Activated B cell treated with CpG ODN at 0.5 μM for 24 hours (primary cell): ENCODE measurements around the gene PECR. TPM values are rescaled to one million over a fixed set of nuclear protein-coding genes. Genes with fewer than 3 reads are reported as not detected.
"Not testable (repeated sequence)": the region's sequence is repeated elsewhere in the genome, so short reads cannot be mapped to it uniquely, and the experiment has no call there.

ENCODE experiments used
- ATAC-seq: fragments of 200-7000 bp; cut with Tn5 transposase; one replicate; pipeline ENCODE4 v1.10.0; 2021; ENCODE audit warnings: low read depth, mild to moderate bottlenecking, moderate library complexity
- CTCF ChIA-PET: fragments of 350-600 bp; sonication (Branson Sonifier 250); formaldehyde crosslinking; loops from one replicate; lab custom pipeline; 2021; ENCODE audit warnings: antibody characterized with exemption; lab: Charles Lee
- POLR2A ChIA-PET: fragments of 350-600 bp; sonication (Branson Sonifier 250); formaldehyde crosslinking; loops from one replicate; lab custom pipeline; 2021; ENCODE audit warnings: antibody characterized with exemption; lab: Charles Lee
- DNase-seq: peaks from one replicate; pipeline ENCODE4 v3.0.0; 2022
- H3K27ac Mint-ChIP-seq: one replicate; pipeline ENCODE4 v1.8.0; 2020; ENCODE audit warnings: mixed read lengths
- H3K27me3 Mint-ChIP-seq: one replicate; pipeline ENCODE4 v1.8.0; 2021; ENCODE audit warnings: mixed read lengths
- H3K36me3 Mint-ChIP-seq: one replicate; pipeline ENCODE4 v1.8.0; 2021; ENCODE audit warnings: low read depth, mixed read lengths
- H3K4me1 Mint-ChIP-seq: one replicate; pipeline ENCODE4 v1.8.0; 2021; ENCODE audit warnings: mixed read lengths
- H3K4me3 Mint-ChIP-seq: one replicate; pipeline ENCODE4 v1.8.0; 2020; ENCODE audit warnings: mild to moderate bottlenecking, mixed read lengths
- H3K9me3 Mint-ChIP-seq: one replicate; pipeline ENCODE4 v1.8.0; 2020; ENCODE audit warnings: mixed read lengths
- intact Hi-C: fragments of 100-400 bp; cut with micrococcal nuclease; formaldehyde crosslinking; loops from one replicate; pipeline ENCODE4 v1.15.1; 2024
- total RNA-seq: library from RNA; stranded (reverse); gene quantifications from 2 replicates; pipeline ENCODE4 v1.2.3, GENCODE V29; 2022
- TF ChIP-seq, protein P1 (sequence below): fragments of 200-600 bp; IDR thresholded peaks from one replicate; pipeline ENCODE4 v1.8.0; 2022; ENCODE audit warnings: antibody characterized with exemption, mild to moderate bottlenecking

Gene PECR
- total RNA-seq, 1 donor from 2014 or later = 10.0 TPM

DNA sequence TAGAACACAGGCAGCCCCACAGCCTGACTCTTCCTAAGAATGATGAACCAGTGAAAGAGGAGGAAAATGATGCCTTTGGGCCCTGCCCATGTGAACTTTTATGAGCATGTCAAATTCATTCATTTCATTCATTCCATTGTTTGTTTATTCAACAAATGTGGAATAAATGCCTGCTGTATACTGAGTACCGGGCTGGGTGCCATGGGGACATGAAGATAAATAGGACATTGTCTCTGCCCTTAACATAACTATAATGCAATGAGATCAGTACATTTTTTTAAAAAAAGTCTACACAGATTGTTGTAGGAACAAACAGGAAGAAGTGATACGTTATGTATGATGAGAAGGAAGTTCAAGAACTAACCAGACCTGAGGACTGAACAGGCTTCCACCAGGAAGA is 83.0 kb downstream of the PECR start:
- Mint-ChIP-seq H3K27ac (no peak overlapping the region), H3K9me3 (peaks cover 3% of the 10 kb centered on the region), H3K36me3 (peaks cover 32% of the 10 kb centered on the region), H3K27me3 (no peaks in the 10 kb centered on the region), H3K4me1 (peaks cover 14% of the 10 kb centered on the region), H3K4me3 (no peak overlapping the region)
- ChIA-PET POLR2A (no interaction called here), CTCF (no interaction called here)
- DNase-seq (no peak), ATAC-seq (no peak)
- TF ChIP-seq, protein P1, sequence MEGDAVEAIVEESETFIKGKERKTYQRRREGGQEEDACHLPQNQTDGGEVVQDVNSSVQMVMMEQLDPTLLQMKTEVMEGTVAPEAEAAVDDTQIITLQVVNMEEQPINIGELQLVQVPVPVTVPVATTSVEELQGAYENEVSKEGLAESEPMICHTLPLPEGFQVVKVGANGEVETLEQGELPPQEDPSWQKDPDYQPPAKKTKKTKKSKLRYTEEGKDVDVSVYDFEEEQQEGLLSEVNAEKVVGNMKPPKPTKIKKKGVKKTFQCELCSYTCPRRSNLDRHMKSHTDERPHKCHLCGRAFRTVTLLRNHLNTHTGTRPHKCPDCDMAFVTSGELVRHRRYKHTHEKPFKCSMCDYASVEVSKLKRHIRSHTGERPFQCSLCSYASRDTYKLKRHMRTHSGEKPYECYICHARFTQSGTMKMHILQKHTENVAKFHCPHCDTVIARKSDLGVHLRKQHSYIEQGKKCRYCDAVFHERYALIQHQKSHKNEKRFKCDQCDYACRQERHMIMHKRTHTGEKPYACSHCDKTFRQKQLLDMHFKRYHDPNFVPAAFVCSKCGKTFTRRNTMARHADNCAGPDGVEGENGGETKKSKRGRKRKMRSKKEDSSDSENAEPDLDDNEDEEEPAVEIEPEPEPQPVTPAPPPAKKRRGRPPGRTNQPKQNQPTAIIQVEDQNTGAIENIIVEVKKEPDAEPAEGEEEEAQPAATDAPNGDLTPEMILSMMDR = no peak
- intact Hi-C loops = no loop called here

DNA sequence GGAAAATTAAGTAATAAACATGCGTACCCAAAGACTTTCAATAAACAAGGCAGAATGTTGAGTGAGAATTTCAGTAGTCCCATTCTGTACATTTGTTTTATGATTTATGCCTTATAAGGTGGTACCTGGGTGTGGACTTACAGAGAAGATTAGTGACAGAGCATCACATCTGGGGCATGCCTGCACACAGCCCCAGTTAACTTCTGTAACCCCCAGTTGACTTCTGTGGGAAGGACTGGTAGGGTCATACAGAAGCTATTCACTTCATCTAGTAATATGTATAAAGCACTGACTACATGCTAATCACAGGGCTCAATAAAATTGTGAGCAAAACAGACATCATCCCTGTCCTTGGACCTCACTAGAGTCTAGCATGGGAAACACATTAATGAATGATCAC is 84.4 kb downstream of the PECR start:
- H3K4me1 Mint-ChIP-seq = peaks cover 5% of the 10 kb centered on the region
- H3K9me3 Mint-ChIP-seq = peaks cover 3% of the 10 kb centered on the region
- no peaks in the 10 kb centered on the region for H3K27me3 Mint-ChIP-seq
- CTCF ChIA-PET = interaction anchor here (1.1 kb wide), 1 partner anchor 19 kb away, joined by 3 read pairs; no protein-coding TSS in a partner anchor
- POLR2A ChIA-PET = no interaction called here
- intact Hi-C loops = no loop called here
- DNase-seq (no peak), ATAC-seq (no peak)
- TF ChIP-seq, protein P1 = no peak
- no peak overlapping the region for H3K27ac Mint-ChIP-seq
- peaks cover 44% of the 10 kb centered on the region for H3K36me3 Mint-ChIP-seq
- H3K4me3 Mint-ChIP-seq = no peak overlapping the region

DNA sequence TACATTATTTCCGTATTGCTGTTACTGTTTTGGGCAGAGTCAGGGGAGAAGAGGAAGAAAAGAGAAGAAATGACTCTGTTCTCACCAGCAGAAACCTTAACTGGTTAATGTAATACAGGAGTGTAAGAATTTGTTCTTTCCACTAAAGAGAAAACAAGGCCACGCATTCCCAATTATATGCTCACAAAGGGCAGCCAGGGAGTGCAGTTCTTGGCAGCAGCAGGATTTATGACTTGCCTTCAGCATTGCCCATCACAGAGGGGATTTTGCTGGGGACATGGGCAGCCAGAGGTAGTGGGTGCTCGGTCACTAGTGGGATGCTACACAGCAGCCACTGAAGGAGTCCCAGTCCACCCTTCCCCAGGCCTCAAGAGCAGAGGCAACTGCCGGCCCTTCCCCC is 86.7 kb downstream of the PECR start:
- Mint-ChIP-seq H3K36me3 (peaks cover 64% of the 10 kb centered on the region), H3K27ac (no peak overlapping the region), H3K9me3 (peaks cover 9% of the 10 kb centered on the region), H3K4me1 (no peaks in the 10 kb centered on the region), H3K27me3 (no peaks in the 10 kb centered on the region), H3K4me3 (no peak overlapping the region)
- DNase-seq = no peak
- TF ChIP-seq, protein P1 = no peak
- ATAC-seq = no peak
- CTCF ChIA-PET = no interaction called here
- intact Hi-C loops = no loop called here
- POLR2A ChIA-PET = no interaction called here

DNA sequence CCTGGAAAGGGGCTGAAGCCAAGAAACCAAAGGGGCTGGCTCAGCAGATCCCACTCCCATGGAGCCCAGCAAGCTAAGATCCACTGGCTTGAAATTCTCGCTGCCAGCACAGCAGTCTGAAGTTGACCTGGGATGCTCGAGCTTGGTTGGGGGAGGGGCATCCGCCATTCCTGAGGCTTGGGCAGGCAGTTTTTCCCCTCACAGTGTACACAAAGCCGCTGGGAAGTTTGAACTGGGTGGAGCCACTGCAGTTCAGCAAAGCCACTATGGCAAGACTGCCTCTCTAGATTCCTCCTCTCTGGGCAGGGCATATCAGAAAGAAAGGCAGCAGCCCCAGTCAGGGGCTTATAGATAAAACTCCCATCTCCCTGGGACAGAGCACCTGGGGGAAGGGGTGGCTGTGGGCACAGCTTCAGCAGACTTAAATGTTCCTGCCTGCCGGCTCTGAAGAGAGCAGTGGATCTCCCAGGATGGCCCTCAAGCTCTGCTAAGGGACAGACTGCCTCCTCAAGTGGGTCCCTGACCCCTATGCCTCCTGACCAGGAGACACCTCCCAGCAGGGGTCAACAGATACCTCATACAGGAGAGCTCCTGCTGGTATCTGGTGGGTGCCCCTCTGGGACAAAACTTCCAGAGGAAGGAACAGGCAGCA is 92.9 kb downstream of the PECR start:
- H3K27ac Mint-ChIP-seq, intact Hi-C loops, ATAC-seq, H3K4me1 Mint-ChIP-seq, CTCF ChIA-PET, DNase-seq, H3K27me3 Mint-ChIP-seq, H3K4me3 Mint-ChIP-seq: not testable (repeated sequence)
- POLR2A ChIA-PET = interaction anchor here (0.7 kb wide), 1 partner anchor 22 kb away, joined by 3 read pairs; no protein-coding TSS in a partner anchor
- peaks cover 12% of the 10 kb centered on the region for H3K9me3 Mint-ChIP-seq
- peaks cover 64% of the 10 kb centered on the region for H3K36me3 Mint-ChIP-seq

Other genes with a start within 250 kb of the PECR start
- 16.2 and 16.6 TPM in 2 replicates for gene MREG, start 68.3 kb downstream of the PECR start, total RNA-seq
- 0.40 and 0.69 TPM in 2 replicates for gene TMEM169, start 110 bp upstream of the PECR start, total RNA-seq
- 303 and 311 TPM in 2 replicates for gene XRCC5, start 27.5 kb upstream of the PECR start, total RNA-seq